Left ventricle myocardium inferior (tissue), 1 donor: ENCODE measurements around the gene UBAC1. TPM values are rescaled to one million over a fixed set of nuclear protein-coding genes. Genes with fewer than 3 reads are reported as not detected.
"Not testable (repeated sequence)": the region's sequence is repeated elsewhere in the genome, so short reads cannot be mapped to it uniquely, and the experiment has no call there.

Source experiments
- DNase-seq: peaks from one replicate; pipeline ENCODE4 v3.0.0-alpha.2; 2020
- H3K27ac ChIP-seq: fragments of 200-600 bp; replicated peaks from 2 replicates; pipeline ENCODE4 v1.8.0; 2021
- H3K27me3 ChIP-seq: fragments of 200-600 bp; 2 replicates; pipeline ENCODE4 v1.8.0; 2021; ENCODE audit warnings: low read depth
- H3K36me3 ChIP-seq: fragments of 200-600 bp; 2 replicates; pipeline ENCODE4 v1.8.0; 2021
- H3K4me1 ChIP-seq: fragments of 200-600 bp; 2 replicates; pipeline ENCODE4 v1.8.0; 2021
- H3K4me3 ChIP-seq: fragments of 200-600 bp; 2 replicates; pipeline ENCODE4 v1.8.0; 2021; ENCODE audit warnings: mild to moderate bottlenecking, moderate library complexity
- H3K9me3 ChIP-seq: fragments of 200-600 bp; replicated peaks from 2 replicates; pipeline ENCODE4 v1.8.0; 2021
- CTCF ChIP-seq: fragments of 200-600 bp; IDR thresholded peaks from 2 replicates; pipeline ENCODE4 v1.8.0; 2021; ENCODE audit warnings: antibody characterized with exemption, mild to moderate bottlenecking, borderline replicate concordance
- intact Hi-C: fragments of 100-400 bp; cut with micrococcal nuclease; formaldehyde crosslinking; loops from one replicate; pipeline ENCODE4 v1.11.0; 2022
- total RNA-seq: library from RNA; stranded (reverse); fragmentation: NEBNext Ultra II Directional; extraction: Animal tissue kit (Norgen Biotek cat#: 25700); gene quantifications from one replicate; pipeline ENCODE4 v1.2.1, GENCODE V29; 2021
- donor health status: DM: no; HTN: yes; CAD: no; lungs with severe emphysema.

UBAC1 gene
- total RNA-seq, 1 donor from 2014 or later: 108 TPM

DNA sequence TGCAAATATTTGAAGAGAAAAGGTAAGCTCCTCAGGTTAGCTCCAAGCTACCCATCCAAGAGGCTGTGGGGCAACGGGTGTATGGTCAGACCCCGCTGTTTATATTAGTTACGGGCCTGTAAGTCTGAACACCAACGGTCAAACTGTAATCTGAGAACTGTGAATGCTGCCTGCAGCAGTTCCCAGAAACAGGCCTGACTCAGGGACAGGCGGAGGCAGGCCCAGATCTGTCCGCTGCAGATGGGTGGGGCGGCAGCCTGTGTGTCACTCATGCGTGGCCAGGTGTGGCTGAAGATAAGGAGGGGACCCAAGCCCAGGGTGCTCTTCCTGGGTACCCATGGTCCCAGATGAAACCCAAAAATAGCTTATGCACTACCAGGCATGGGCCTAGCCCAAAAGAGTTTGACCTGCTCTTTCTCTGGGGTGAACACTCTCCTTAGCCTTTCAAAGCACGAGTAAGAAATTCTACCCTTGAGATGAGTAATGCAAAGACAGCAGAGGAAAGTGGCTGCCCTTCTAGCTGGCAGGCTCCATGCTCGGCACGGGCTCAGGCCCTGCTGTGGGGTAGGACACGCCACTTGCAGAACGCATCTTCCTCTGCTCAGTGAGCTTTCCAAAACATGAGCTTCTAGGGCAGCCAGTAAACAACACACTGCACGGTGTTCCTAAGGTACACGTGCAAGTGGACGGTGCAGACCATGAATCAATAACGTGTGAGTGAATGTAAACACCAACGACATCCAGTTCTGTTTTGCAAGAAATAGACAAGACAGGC, 9.1 kb downstream of the UBAC1 start:
- intact Hi-C loops: no loop called here
- Histone ChIP-seq H3K4me1 (peaks cover 39% of the 10 kb centered on the region), H3K36me3 (peaks cover 79% of the 10 kb centered on the region), H3K27ac (no peak overlapping the region), H3K9me3 (no peaks in the 10 kb centered on the region), H3K27me3 (no peaks in the 10 kb centered on the region), H3K4me3 (no peak overlapping the region)
- no peak for TF ChIP-seq CTCF
- DNase-seq: no peak

DNA sequence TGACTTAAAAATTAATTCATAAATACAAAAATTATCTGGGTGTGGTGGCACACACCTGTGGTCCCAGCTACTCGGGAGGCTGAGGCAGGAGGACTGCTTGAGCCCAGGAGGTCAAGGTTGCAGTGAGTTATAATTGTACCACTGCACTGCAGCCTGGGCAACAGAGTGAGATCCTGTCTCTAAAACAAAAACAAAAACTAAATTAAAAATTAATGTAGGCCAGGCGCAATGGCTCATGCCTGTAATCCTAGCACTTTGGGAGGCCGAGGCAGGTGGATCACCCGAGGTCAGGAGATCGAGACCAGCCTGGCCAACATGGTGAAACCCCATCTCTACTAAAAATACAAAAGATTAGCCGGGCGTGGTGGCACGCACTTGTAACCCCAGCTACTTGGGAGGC, 9.9 kb downstream of the UBAC1 start:
- H3K4me3 ChIP-seq, H3K27me3 ChIP-seq, DNase-seq, intact Hi-C loops, H3K9me3 ChIP-seq, H3K27ac ChIP-seq: not testable (repeated sequence)
- peaks cover 31% of the 10 kb centered on the region for H3K4me1 ChIP-seq
- H3K36me3 ChIP-seq: peaks cover 87% of the 10 kb centered on the region

DNA sequence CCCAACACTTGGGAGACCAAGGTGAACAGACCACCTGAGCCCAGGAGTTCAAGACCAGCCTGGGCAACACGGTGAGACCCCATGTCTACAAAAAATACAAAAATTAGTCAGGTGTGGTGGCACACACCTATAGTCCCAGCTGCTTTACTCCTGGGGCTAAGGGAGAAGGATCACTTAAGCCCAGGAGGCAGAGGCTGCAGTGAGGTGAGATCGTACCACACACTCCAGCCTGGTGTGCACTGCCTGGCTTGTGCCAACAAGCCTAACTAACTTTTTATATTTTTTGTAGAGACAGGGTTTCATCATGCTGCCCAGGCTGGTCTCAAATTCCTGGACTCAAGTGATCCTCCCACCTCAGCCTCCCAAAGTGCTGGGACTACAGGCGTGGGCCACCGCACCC, 10.3 kb downstream of the UBAC1 start:
- DNase-seq, H3K9me3 ChIP-seq, H3K27me3 ChIP-seq, H3K4me3 ChIP-seq, H3K27ac ChIP-seq, intact Hi-C loops: not testable (repeated sequence)
- H3K4me1 ChIP-seq: peaks cover 31% of the 10 kb centered on the region
- H3K36me3 ChIP-seq: peaks cover 91% of the 10 kb centered on the region

DNA sequence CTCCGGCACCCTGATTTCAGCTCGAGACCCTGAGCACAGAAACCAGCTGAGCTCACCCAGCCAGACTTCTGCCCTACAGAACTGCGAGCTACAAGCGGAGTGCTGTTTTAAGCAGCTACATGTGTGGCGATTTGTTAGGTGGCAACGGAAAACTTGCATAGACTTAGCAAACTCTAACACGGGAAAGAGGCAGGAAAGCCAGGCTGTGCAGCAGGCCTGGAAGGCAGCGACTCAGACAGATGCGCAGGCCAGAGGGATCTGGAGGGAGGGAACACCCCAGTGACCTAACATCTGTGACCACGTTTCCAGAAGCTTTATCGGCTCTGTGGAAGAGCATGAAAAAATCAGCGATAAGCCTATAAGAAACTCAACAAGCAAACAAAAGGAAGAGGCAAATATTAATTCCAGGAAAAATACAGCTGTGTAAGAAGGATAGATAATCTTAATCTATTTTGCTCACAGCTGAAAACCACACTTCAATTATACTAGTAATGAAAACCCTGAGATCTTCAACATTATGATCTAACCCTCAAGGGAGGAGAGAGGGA, 11.0 kb downstream of the UBAC1 start:
- Histone ChIP-seq H3K4me3 (no peak overlapping the region), H3K4me1 (peaks cover 24% of the 10 kb centered on the region), H3K27me3 (no peaks in the 10 kb centered on the region), H3K27ac (peak overlapping the region; percentile 33), H3K36me3 (peaks cover 98% of the 10 kb centered on the region), H3K9me3 (no peaks in the 10 kb centered on the region)
- TF ChIP-seq CTCF: no peak
- intact Hi-C loops: no loop called here
- DNase-seq: no peak

DNA sequence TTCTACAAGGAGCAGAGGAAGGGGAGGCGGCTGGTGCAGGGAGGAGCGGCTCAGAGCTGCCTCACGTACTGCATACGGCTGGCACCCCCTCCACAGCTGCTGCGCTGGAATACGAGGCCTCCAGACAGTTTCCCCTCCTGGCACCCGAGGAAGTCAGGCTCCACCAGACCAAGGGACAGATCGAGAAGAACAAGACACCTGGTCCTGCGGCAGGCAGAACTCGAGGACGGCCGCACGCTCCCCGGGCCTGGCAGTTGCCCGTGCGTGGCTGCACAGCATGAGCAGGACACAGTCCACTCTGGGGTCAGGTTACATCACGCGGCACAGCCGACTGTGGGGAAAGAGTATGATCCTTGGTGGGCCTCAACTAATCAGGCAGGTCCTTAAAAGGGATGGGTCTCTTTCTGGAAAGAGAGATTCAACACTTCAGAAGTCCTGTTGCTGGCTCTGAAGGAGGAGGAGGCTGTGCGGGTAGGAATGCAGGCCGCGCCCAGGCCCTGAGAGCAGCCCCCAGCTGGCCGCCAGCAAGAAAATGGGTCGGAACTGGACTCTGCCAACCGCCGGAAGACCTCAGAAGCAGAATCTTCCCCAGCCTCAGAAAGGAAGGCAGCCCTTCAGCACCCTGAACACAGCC, 11.6 kb downstream of the UBAC1 start:
- no peak for DNase-seq
- no peak for TF ChIP-seq CTCF
- no peaks in the 10 kb centered on the region for H3K9me3 ChIP-seq
- H3K4me3 ChIP-seq: no peak overlapping the region
- intact Hi-C loops: no loop called here
- peaks cover 98% of the 10 kb centered on the region for H3K36me3 ChIP-seq
- H3K4me1 ChIP-seq: peaks cover 19% of the 10 kb centered on the region
- no peaks in the 10 kb centered on the region for H3K27me3 ChIP-seq
- peak overlapping the region; percentile 33 for H3K27ac ChIP-seq

DNA sequence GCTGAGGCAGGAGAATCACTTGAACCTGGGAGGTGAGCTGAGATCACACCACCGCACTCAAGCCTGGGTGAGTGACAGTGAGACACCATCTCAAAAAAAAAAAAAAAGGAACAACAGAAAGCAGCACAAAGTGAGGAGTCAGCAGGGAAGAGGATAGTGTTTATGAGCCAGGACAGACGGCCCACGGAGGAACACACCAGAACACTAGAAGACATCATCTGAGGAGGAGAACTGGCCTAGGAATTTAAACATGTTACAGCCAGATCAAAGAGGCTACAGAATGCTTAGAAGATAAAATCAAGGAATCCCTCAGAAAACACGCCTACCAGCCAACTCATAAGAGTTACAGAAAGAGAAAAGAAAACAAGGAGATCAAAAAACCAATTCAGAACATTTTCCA, 12.2 kb downstream of the UBAC1 start:
- Histone ChIP-seq H3K27me3 (no peaks in the 10 kb centered on the region), H3K27ac (no peak overlapping the region), H3K4me3 (no peak overlapping the region), H3K9me3 (no peaks in the 10 kb centered on the region), H3K4me1 (peaks cover 19% of the 10 kb centered on the region), H3K36me3 (peaks cover 98% of the 10 kb centered on the region)
- TF ChIP-seq CTCF: no peak
- intact Hi-C loops: no loop called here
- no peak for DNase-seq
